HCT116 (cell line): ENCODE data around the gene LRRC4. TPM values are rescaled to one million over a fixed set of nuclear protein-coding genes. Genes with fewer than 3 reads are reported as not detected.

Experiments
- ATAC-seq: fragments of 200-7000 bp; cut with Tn5 transposase; 2 replicates; pipeline ENCODE4 v1.9.1; 2020; ENCODE audit warnings: mild to moderate bottlenecking, moderate library complexity
- BruUV-seq: library from RNA; stranded (reverse); fragments of 400-500 nt; replicated peaks from 2 replicates; lab custom pipeline; 2021; lab: Mats Ljungman, UMichigan
- CTCF ChIA-PET: fragments of 300-600 bp; sonication (Branson Sonifier 250); formaldehyde crosslinking; loops from one replicate; lab custom pipeline; 2021; ENCODE audit warnings: antibody characterized with exemption; lab: Charles Lee
- POLR2A ChIA-PET: fragments of 300-600, 350-600 bp; sonication (Branson Sonifier 250); formaldehyde crosslinking; loops from one replicate; lab custom pipeline; 2021; ENCODE audit warnings: antibody characterized with exemption; lab: Charles Lee
- RAD21 ChIA-PET, 2 experiments: fragments of 300-600 bp; sonication (Branson Sonifier 250); formaldehyde crosslinking; loops; one replicate each; lab custom pipeline; 2023; ENCODE audit warnings: low total read pairs in 2 of 2; ENCODE audit not compliant: uncharacterized antibody in 2 of 2, unreplicated experiment in 2 of 2, low non-redundant PET in 1 of 2; lab: Charles Lee
- DNase-seq: peaks from one replicate; pipeline ENCODE4 v3.0.0-alpha.2; 2010; ENCODE audit warnings: low read depth, low spot score
- H2AFZ ChIP-seq: fragments of 200-600 bp; shearing (Covaris generic), sonication (generic); 2 replicates; pipeline ENCODE4 v1.6.1; 2017; ENCODE audit warnings: low read depth, mixed run types, mixed read lengths, antibody characterized with exemption, low read length; ENCODE audit not compliant: poor library complexity, severe bottlenecking
- H3K27ac ChIP-seq: 2 replicates; pipeline ENCODE4 v1.5.1; 2012; ENCODE audit warnings: low read depth, low read length
- H3K27me3 ChIP-seq: fragments of 200-600 bp; sonication (generic); 2 replicates; pipeline ENCODE4 v1.6.1; 2016; ENCODE audit warnings: mixed run types, low read length, mixed read lengths; ENCODE audit not compliant: insufficient read depth
- H3K36me3 ChIP-seq, 2 experiments: fragments of 200-500 bp in 1 of 2; fragments of 200-600 bp in 1 of 2; sonication (Bioruptor generic) in 1 of 2; sonication (generic) in 1 of 2; 2 replicates each; pipeline versions ENCODE4 v1.5.1 to v1.6.1; 2014 to 2016; ENCODE audit warnings: low read length in 2 of 2, inconsistent platforms in 1 of 2, mixed read lengths in 1 of 2, mixed run types in 1 of 2; ENCODE audit not compliant: insufficient read depth in 2 of 2, control insufficient read depth in 1 of 2
- H3K4me1 ChIP-seq, 2 experiments: fragments of 200-600 bp in 1 of 2; sonication (generic) in 1 of 2; 2 replicates each; pipeline versions ENCODE4 v1.5.1 to v1.6.1; 2012 to 2017; ENCODE audit warnings: low read length in 2 of 2, inconsistent platforms in 1 of 2, mild to moderate bottlenecking in 1 of 2, mixed read lengths in 1 of 2, mixed run types in 1 of 2, moderate library complexity in 1 of 2; ENCODE audit not compliant: insufficient read depth in 2 of 2, control insufficient read depth in 1 of 2
- H3K4me2 ChIP-seq: fragments of 200-600 bp; sonication (generic); 2 replicates; pipeline ENCODE4 v1.6.1; 2017; ENCODE audit warnings: mixed run types, low read length, mixed read lengths
- H3K4me3 ChIP-seq, 2 experiments: fragments of 200-600 bp in 1 of 2; sonication (generic) in 1 of 2; replicated peaks in 1 of 2; 2 replicates each; pipeline ENCODE4 v1.5.1; 2011 to 2016; ENCODE audit warnings: low read length in 2 of 2, control low read depth in 1 of 2, low read depth in 1 of 2, mild to moderate bottlenecking in 1 of 2, mixed read lengths in 1 of 2, mixed run types in 1 of 2
- H3K79me2 ChIP-seq: fragments of 200-600 bp; sonication (generic); 2 replicates; pipeline ENCODE4 v1.6.1; 2017; ENCODE audit warnings: mild to moderate bottlenecking, mixed run types, low read length, moderate library complexity, mixed read lengths; ENCODE audit not compliant: insufficient read depth
- H3K9ac ChIP-seq: fragments of 200-600 bp; sonication (generic); 2 replicates; pipeline ENCODE4 v1.6.1; 2016; ENCODE audit warnings: low read length, mixed read lengths
- H3K9me2 ChIP-seq: fragments of 200-600 bp; sonication (generic), shearing (Covaris generic); 2 replicates; pipeline ENCODE4 v1.6.1; 2017; ENCODE audit warnings: mixed run types, mild to moderate bottlenecking, moderate library complexity; ENCODE audit not compliant: insufficient read depth
- H3K9me3 ChIP-seq, 2 experiments: fragments of 200-500 bp in 1 of 2; fragments of 200-600 bp in 1 of 2; sonication (Bioruptor generic) in 1 of 2; sonication (generic) in 1 of 2; 2 replicates each; pipeline ENCODE4 v1.6.1; 2014 to 2017; ENCODE audit warnings: low read length in 2 of 2, mixed read lengths in 2 of 2, inconsistent platforms in 1 of 2, low read depth in 1 of 2, mild to moderate bottlenecking in 1 of 2, mixed run types in 1 of 2, moderate library complexity in 1 of 2; ENCODE audit not compliant: control insufficient read depth in 1 of 2, insufficient read depth in 1 of 2
- H4K20me1 ChIP-seq: fragments of 200-600 bp; sonication (generic), shearing (Covaris generic); 2 replicates; pipeline ENCODE4 v1.6.1; 2017; ENCODE audit warnings: mixed run types, mild to moderate bottlenecking, moderate library complexity; ENCODE audit not compliant: insufficient read depth
- EGR1 ChIP-seq: IDR thresholded peaks from 2 replicates; pipeline ENCODE4 v1.6.1; 2012; ENCODE audit warnings: low read depth
- ELF1 ChIP-seq: IDR thresholded peaks from 2 replicates; pipeline ENCODE4 v1.6.1; 2012; ENCODE audit warnings: low read depth, borderline replicate concordance
- EZH2 ChIP-seq: fragments of 200-600 bp; sonication (generic); IDR thresholded peaks from 2 replicates; pipeline ENCODE4 v1.6.1; 2017; ENCODE audit warnings: antibody characterized with exemption, mixed run types
- EZH2phosphoT487 ChIP-seq: fragments of 200-600 bp; IDR thresholded peaks from 2 replicates; pipeline ENCODE4 v1.6.1; 2018; ENCODE audit warnings: antibody characterized with exemption, borderline replicate concordance
- RAD21 ChIP-seq: IDR thresholded peaks from 2 replicates; pipeline ENCODE4 v1.6.1; 2012; ENCODE audit warnings: low read depth, mild to moderate bottlenecking
- SIN3A ChIP-seq: IDR thresholded peaks from 2 replicates; pipeline ENCODE4 v1.6.1; 2012; ENCODE audit warnings: low read depth
- SRF ChIP-seq: IDR thresholded peaks from 2 replicates; pipeline ENCODE4 v1.6.1; 2012; ENCODE audit warnings: low read depth
- YY1 ChIP-seq: IDR thresholded peaks from 2 replicates; pipeline ENCODE4 v1.6.1; 2011; ENCODE audit warnings: low read length, low read depth, moderate library complexity, mild to moderate bottlenecking; ENCODE audit not compliant: insufficient replicate concordance; ENCODE audit errors: extremely low read depth
- ZFX ChIP-seq: fragments of 450-650 bp; IDR thresholded peaks from 2 replicates; pipeline ENCODE4 v1.6.1; 2017
- intact Hi-C: fragments of 100-400 bp; cut with micrococcal nuclease; formaldehyde crosslinking; loops from 2 replicates; pipeline ENCODE4 v1.10.0; 2022
- total RNA-seq: library from RNA; stranded (reverse); gene quantifications from one replicate; pipeline ENCODE4 v1.2.1, GENCODE V29; 2021; ENCODE audit not compliant: unreplicated experiment
- TF ChIP-seq, protein P1 (sequence below): IDR thresholded peaks from 2 replicates; pipeline ENCODE4 v1.6.1; 2012; ENCODE audit warnings: low read depth
- TF ChIP-seq, protein P2 (sequence below): IDR thresholded peaks from 2 replicates; pipeline ENCODE4 v1.6.1; 2011; ENCODE audit warnings: mild to moderate bottlenecking, low read length, moderate library complexity; ENCODE audit not compliant: insufficient replicate concordance; ENCODE audit errors: extremely low read depth
- TF ChIP-seq, protein P3 (sequence below): IDR thresholded peaks from 2 replicates; pipeline ENCODE4 v1.6.1; 2012

The LRRC4 gene
- total RNA-seq, 1 experiment from 2014 or later, result not detected

DNA sequence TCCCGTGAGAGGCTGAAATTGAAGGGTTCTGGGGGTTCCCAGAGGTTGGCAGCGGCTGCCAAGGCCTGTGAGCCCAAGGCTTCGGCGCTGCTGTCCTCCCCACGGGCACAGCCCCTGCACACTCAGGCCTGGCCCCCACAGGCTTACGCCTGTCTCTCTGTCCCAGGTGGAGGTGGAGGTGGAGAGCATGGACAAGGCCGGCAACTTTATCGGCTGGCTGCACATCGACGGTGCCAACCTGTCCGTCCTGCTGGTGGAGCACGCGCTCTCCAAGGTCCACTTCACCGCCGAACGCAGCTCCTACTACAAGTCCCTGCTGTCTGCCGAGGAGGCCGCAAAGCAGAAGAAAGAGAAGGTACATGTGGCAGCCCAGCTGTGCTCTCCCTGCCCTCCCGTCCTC, 43.1 kb upstream of the LRRC4 start:
- Histone ChIP-seq H3K4me2 (no peak overlapping the region), H3K9ac (no peak overlapping the region), H3K4me1 (no peaks in the 10 kb centered on the region), H2AFZ (no peak overlapping the region), H3K36me3 (peaks cover 0 to 2% of the 10 kb centered on the region in 2 experiments; a peak in 1 of 4 replicates), H4K20me1 (no peaks in the 10 kb centered on the region), H3K9me2 (no peaks in the 10 kb centered on the region), H3K4me3 (no peak overlapping the region)
- CTCF ChIA-PET, result no interaction called here
- RAD21 ChIA-PET, result no interaction called here
- POLR2A ChIA-PET, result no interaction called here
- no TSS peak for BruUV-seq
- TF ChIP-seq EZH2 (no peak), ELF1 (no peak), RAD21 (no peak), EZH2phosphoT487 (no peak), YY1 (no peak), EGR1 (no peak), SRF (no peak), SIN3A (no peak), ZFX (no peak)
- TF ChIP-seq, protein P1, sequence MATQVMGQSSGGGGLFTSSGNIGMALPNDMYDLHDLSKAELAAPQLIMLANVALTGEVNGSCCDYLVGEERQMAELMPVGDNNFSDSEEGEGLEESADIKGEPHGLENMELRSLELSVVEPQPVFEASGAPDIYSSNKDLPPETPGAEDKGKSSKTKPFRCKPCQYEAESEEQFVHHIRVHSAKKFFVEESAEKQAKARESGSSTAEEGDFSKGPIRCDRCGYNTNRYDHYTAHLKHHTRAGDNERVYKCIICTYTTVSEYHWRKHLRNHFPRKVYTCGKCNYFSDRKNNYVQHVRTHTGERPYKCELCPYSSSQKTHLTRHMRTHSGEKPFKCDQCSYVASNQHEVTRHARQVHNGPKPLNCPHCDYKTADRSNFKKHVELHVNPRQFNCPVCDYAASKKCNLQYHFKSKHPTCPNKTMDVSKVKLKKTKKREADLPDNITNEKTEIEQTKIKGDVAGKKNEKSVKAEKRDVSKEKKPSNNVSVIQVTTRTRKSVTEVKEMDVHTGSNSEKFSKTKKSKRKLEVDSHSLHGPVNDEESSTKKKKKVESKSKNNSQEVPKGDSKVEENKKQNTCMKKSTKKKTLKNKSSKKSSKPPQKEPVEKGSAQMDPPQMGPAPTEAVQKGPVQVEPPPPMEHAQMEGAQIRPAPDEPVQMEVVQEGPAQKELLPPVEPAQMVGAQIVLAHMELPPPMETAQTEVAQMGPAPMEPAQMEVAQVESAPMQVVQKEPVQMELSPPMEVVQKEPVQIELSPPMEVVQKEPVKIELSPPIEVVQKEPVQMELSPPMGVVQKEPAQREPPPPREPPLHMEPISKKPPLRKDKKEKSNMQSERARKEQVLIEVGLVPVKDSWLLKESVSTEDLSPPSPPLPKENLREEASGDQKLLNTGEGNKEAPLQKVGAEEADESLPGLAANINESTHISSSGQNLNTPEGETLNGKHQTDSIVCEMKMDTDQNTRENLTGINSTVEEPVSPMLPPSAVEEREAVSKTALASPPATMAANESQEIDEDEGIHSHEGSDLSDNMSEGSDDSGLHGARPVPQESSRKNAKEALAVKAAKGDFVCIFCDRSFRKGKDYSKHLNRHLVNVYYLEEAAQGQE, result no peak
- TF ChIP-seq, protein P2, sequence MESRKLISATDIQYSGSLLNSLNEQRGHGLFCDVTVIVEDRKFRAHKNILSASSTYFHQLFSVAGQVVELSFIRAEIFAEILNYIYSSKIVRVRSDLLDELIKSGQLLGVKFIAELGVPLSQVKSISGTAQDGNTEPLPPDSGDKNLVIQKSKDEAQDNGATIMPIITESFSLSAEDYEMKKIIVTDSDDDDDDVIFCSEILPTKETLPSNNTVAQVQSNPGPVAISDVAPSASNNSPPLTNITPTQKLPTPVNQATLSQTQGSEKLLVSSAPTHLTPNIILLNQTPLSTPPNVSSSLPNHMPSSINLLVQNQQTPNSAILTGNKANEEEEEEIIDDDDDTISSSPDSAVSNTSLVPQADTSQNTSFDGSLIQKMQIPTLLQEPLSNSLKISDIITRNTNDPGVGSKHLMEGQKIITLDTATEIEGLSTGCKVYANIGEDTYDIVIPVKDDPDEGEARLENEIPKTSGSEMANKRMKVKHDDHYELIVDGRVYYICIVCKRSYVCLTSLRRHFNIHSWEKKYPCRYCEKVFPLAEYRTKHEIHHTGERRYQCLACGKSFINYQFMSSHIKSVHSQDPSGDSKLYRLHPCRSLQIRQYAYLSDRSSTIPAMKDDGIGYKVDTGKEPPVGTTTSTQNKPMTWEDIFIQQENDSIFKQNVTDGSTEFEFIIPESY, result no peak
- TF ChIP-seq, protein P3, sequence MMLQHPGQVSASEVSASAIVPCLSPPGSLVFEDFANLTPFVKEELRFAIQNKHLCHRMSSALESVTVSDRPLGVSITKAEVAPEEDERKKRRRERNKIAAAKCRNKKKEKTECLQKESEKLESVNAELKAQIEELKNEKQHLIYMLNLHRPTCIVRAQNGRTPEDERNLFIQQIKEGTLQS, result no peak
- TF ChIP-seq, all 23 proteins: peak for 0
- no peaks in the 10 kb centered on the region for H3K79me2 ChIP-seq
- no peaks in the 10 kb centered on the region for H3K9me3 ChIP-seq
- intact Hi-C loops, result no loop called here
- no peak for DNase-seq
- no peaks in the 10 kb centered on the region for H3K27me3 ChIP-seq
- H3K27ac ChIP-seq, result no peak overlapping the region
- ATAC-seq, result no peak
